Urothelium cell line (cell line): ENCODE measurements around the gene MAF.
A peak's percentile ranks its signal among the peaks of the same experiment; 100 is the strongest.

Source experiments
- DNase-seq: peaks from one replicate; pipeline ENCODE4 v3.0.0; 2011; ENCODE audit warnings: low spot score, mixed read lengths
- FAIRE-seq: peaks from 2 replicates; lab custom pipeline; 2011; peaks lifted over from hg19 to GRCh38; lab: Jason Lieb, UNC

MAF gene

DNA sequence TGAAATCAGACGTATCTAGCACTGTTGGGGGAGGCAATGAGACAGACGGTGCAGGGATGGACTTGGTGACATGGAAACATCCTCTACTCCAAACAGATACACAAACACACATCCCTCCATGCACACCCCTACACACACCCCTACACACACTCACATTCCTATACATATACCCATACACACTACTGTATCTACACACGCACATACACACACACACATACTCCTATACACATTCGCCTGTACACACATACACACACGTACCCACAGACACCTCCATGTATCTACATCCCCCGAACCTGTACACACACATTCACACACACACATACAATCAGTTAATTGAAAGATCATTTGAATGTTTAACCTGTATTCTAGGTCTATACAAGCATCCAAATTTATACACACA, 53.5 kb downstream of the MAF start:
- peak; percentile 90 for FAIRE-seq
- no peak for DNase-seq
